Bronchial epithelial cell (primary cell): ENCODE measurements around the gene SLC22A6. TPM values are rescaled to one million over a fixed set of nuclear protein-coding genes. Genes with fewer than 3 reads are reported as not detected.

Source experiments
- DNase-seq: peaks from one replicate; pipeline ENCODE4 v3.0.0-alpha.2; 2010; ENCODE audit warnings: low read depth
- FAIRE-seq: peaks from 2 replicates; lab custom pipeline; 2011; peaks lifted over from hg19 to GRCh38; lab: Jason Lieb, UNC
- H3K27me3 ChIP-seq: 2 replicates; pipeline ENCODE4 v1.5.1; 2011; ENCODE audit warnings: low read length; ENCODE audit not compliant: control insufficient read depth, insufficient read depth
- H3K36me3 ChIP-seq: 2 replicates; pipeline ENCODE4 v1.5.1; 2011; ENCODE audit warnings: low read length; ENCODE audit not compliant: control insufficient read depth, insufficient read depth
- H3K4me3 ChIP-seq: 2 replicates; pipeline ENCODE4 v1.5.1; 2011; ENCODE audit warnings: mild to moderate bottlenecking, low read depth, low read length, control low read depth
- CTCF ChIP-seq: IDR thresholded peaks from 2 replicates; pipeline ENCODE4 v1.5.1; 2011; ENCODE audit warnings: mild to moderate bottlenecking, moderate library complexity, low read length, control low read depth, inconsistent platforms; ENCODE audit not compliant: insufficient read depth, severe bottlenecking
- total RNA-seq: library from RNA; depleted of rRNA; stranded (reverse); fragments of >200 nt; gene quantifications from 2 replicates; pipeline ENCODE4 v1.2.1, GENCODE V29; 2014

The SLC22A6 gene
- total RNA-seq, 1 donor from 2014 or later = not detected

DNA sequence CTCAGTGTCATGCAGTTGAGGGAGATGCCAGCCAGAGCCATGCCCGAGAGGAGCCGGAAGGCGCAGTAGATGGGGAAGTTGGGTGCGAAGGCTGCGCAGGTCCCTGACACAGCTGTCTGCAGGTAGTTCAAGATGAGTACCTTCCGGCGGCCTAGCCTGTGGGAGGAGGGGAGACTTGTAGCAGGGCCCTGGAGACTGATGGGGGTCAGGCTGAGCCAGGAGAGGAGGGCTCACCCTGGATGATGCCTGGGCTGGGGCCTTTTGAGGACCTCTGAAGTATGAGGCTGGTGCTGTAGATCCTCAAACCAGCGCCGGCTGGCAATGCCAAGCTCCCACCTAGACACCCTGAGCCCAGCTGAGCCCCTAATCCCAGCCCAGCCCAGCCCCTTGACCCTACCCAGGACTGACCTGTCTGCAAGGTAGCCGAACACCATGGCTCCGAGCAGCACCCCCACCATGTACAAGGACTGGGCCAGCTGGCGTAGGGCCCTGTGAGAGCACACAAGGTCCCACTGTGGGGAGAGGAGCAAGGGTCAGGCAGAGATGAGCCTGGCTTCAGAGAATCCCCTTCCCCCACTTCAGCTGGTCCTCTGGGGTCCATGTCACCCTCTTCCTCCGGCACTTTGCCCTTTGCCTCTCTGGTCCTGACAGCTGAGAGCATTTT is 1.1 kb downstream of the SLC22A6 start:
- FAIRE-seq = no peak
- TF ChIP-seq CTCF = no peak
- Histone ChIP-seq H3K27me3 (no peaks in the 10 kb centered on the region), H3K36me3 (no peaks in the 10 kb centered on the region), H3K4me3 (no peak overlapping the region)
- DNase-seq = no peak

- no peak for TF ChIP-seq CTCF
- FAIRE-seq = no peak
- H3K36me3 ChIP-seq = no peaks in the 10 kb centered on the region
- H3K4me3 ChIP-seq = no peak overlapping the region
- no peaks in the 10 kb centered on the region for H3K27me3 ChIP-seq
- no peak for DNase-seq
Observed at GRCh38 chr11:62981743-62982142, 3.0 kb downstream of the SLC22A6 start.

GRCh38 chr11:62980133-62980760 is 4.5 kb downstream of the SLC22A6 start:
- no peak for TF ChIP-seq CTCF
- DNase-seq (peak; percentile 4), FAIRE-seq (no peak)
- H3K27me3 ChIP-seq = no peaks in the 10 kb centered on the region
- H3K4me3 ChIP-seq = no peak overlapping the region
- no peaks in the 10 kb centered on the region for H3K36me3 ChIP-seq

DNA sequence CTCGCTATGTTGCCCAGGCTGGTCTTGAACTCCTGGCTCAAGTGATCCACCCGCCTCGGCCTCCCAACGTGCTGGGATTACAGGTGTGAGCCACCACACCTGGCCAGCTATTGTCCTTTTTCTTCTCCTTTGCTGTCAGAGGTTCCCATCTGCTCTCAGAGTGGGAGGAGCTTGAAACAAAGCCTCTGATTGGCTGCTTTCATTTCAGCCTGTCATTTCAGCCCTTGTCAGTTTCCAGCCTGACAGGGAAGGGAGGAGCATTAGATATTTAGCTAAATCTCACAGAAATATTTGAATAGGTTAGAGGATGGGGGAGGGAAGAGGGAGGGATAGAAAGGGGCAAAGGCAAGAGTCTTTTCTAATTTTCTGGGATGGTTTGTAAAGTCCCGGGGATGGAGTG is 8.7 kb downstream of the SLC22A6 start:
- no peaks in the 10 kb centered on the region for H3K27me3 ChIP-seq
- DNase-seq (no peak), FAIRE-seq (no peak)
- H3K36me3 ChIP-seq = no peaks in the 10 kb centered on the region
- TF ChIP-seq CTCF = no peak
- H3K4me3 ChIP-seq = no peak overlapping the region

DNA sequence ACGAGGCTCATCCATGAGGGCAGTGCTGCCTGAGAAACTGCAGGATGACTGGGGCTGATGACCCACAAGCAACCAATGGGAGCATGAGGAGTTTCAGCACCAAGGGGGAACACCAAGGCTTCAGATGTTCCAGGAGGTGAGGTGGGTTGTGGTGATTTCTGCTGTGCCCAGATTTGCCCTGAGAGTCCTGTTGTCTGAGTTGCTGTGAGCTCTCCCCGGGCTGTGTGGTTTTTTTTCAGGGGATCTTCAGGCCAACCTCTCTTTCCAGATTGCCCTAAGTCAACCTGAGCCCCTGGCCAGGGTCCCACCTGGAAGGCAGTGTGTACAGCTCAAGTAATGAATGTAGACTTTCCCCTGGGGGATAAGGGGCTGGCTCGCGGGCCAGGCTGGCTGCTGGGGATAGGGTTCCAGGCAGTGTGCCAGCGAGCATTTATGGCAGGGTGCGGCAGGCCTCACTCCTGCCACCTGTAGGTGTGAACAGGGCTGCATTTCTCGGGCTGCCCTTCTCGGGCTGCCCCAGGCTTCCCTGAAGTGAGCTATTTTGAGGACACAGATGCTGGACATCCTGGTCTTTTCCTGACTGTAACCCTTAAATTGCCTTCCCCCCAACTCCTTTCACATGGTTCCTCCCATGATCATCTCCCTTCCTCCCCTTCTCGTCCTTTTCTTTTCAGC is 9.8 kb downstream of the SLC22A6 start:
- peak; percentile 64 for TF ChIP-seq CTCF
- no peaks in the 10 kb centered on the region for H3K27me3 ChIP-seq
- FAIRE-seq (peak; percentile 80), DNase-seq (peak; percentile 8)
- no peak overlapping the region for H3K4me3 ChIP-seq
- no peaks in the 10 kb centered on the region for H3K36me3 ChIP-seq
